ENCODE data around the gene LRRC4C. TPM values are rescaled to one million over a fixed set of nuclear protein-coding genes. Genes with fewer than 3 reads are reported as not detected.
A peak's percentile ranks its signal among the peaks of the same experiment; 100 is the strongest.

The LRRC4C gene
- polyA plus RNA-seq, 1 donor = 3.9 TPM

GRCh38 chr11:40139536-40139935 lies 1319.9 kb downstream of the LRRC4C start:
- Histone ChIP-seq H3K4me3 (ENCODE audit: low read length) (no peak overlapping the region), H3K36me3 (ENCODE audit: control insufficient read depth, insufficient read depth, low read length) (no peaks in the 10 kb centered on the region), H3K9me3 (ENCODE audit: control insufficient read depth, low read depth, low read length) (no peaks in the 10 kb centered on the region), H3K27me3 (ENCODE audit: control insufficient read depth, insufficient read depth, low read length) (no peaks in the 10 kb centered on the region), H3K4me1 (ENCODE audit: control insufficient read depth, insufficient read depth, low read length) (no peaks in the 10 kb centered on the region), H3K27ac (ENCODE audit: low read length) (no peak overlapping the region)
- 83% methylated on average over 1 of the region's 2 CpGs for WGBS (ENCODE audit: insufficient coverage, low lambda C conversion rate)
- DNase-seq = no peak

- Histone ChIP-seq H3K36me3 (ENCODE audit: control insufficient read depth, insufficient read depth, low read length) (no peaks in the 10 kb centered on the region), H3K4me1 (ENCODE audit: control insufficient read depth, insufficient read depth, low read length) (no peaks in the 10 kb centered on the region), H3K27me3 (ENCODE audit: control insufficient read depth, insufficient read depth, low read length) (no peaks in the 10 kb centered on the region), H3K27ac (ENCODE audit: low read length) (no peak overlapping the region), H3K4me3 (ENCODE audit: low read length) (no peak overlapping the region), H3K9me3 (ENCODE audit: control insufficient read depth, low read depth, low read length) (no peaks in the 10 kb centered on the region)
- WGBS (ENCODE audit: insufficient coverage, low lambda C conversion rate) = no CpG with 5 or more reads among the region's 3 CpGs
- DNase-seq = no peak
Observed at GRCh38 chr11:40139066-40139465, 1320.4 kb downstream of the LRRC4C start.

- Histone ChIP-seq H3K4me1 (ENCODE audit: control insufficient read depth, insufficient read depth, low read length) (no peaks in the 10 kb centered on the region), H3K27me3 (ENCODE audit: control insufficient read depth, insufficient read depth, low read length) (no peaks in the 10 kb centered on the region), H3K9me3 (ENCODE audit: control insufficient read depth, low read depth, low read length) (no peaks in the 10 kb centered on the region), H3K4me3 (ENCODE audit: low read length) (no peak overlapping the region), H3K27ac (ENCODE audit: low read length) (no peak overlapping the region), H3K36me3 (ENCODE audit: control insufficient read depth, insufficient read depth, low read length) (no peaks in the 10 kb centered on the region)
- no CpG with 5 or more reads among the region's 1 CpG for WGBS (ENCODE audit: insufficient coverage, low lambda C conversion rate)
- no peak for DNase-seq
Observed at GRCh38 chr11:40134820-40135570, 1324.5 kb downstream of the LRRC4C start.

GRCh38 chr11:40133498-40133897 lies 1326.0 kb downstream of the LRRC4C start:
- H3K27ac ChIP-seq (ENCODE audit: low read length) = no peak overlapping the region
- no peak for DNase-seq
- no peaks in the 10 kb centered on the region for H3K4me1 ChIP-seq (ENCODE audit: control insufficient read depth, insufficient read depth, low read length)
- H3K9me3 ChIP-seq (ENCODE audit: control insufficient read depth, low read depth, low read length) = no peaks in the 10 kb centered on the region
- H3K36me3 ChIP-seq (ENCODE audit: control insufficient read depth, insufficient read depth, low read length) = no peaks in the 10 kb centered on the region
- WGBS (ENCODE audit: insufficient coverage, low lambda C conversion rate) = 100% methylated on average over 1 of the region's 3 CpGs
- H3K4me3 ChIP-seq (ENCODE audit: low read length) = no peak overlapping the region
- H3K27me3 ChIP-seq (ENCODE audit: control insufficient read depth, insufficient read depth, low read length) = no peaks in the 10 kb centered on the region

- Histone ChIP-seq H3K4me1 (ENCODE audit: control insufficient read depth, insufficient read depth, low read length) (no peaks in the 10 kb centered on the region), H3K27ac (ENCODE audit: low read length) (no peak overlapping the region), H3K9me3 (ENCODE audit: control insufficient read depth, low read depth, low read length) (no peaks in the 10 kb centered on the region), H3K4me3 (ENCODE audit: low read length) (no peak overlapping the region), H3K27me3 (ENCODE audit: control insufficient read depth, insufficient read depth, low read length) (no peaks in the 10 kb centered on the region), H3K36me3 (ENCODE audit: control insufficient read depth, insufficient read depth, low read length) (no peaks in the 10 kb centered on the region)
- DNase-seq = no peak
- WGBS (ENCODE audit: insufficient coverage, low lambda C conversion rate) = no CpG with 5 or more reads among the region's 3 CpGs
Observed at GRCh38 chr11:40132912-40133311, 1326.5 kb downstream of the LRRC4C start.

GRCh38 chr11:40130427-40130826 lies 1329.0 kb downstream of the LRRC4C start:
- H3K4me1 ChIP-seq (ENCODE audit: control insufficient read depth, insufficient read depth, low read length) = no peaks in the 10 kb centered on the region
- no peaks in the 10 kb centered on the region for H3K27me3 ChIP-seq (ENCODE audit: control insufficient read depth, insufficient read depth, low read length)
- H3K9me3 ChIP-seq (ENCODE audit: control insufficient read depth, low read depth, low read length) = no peaks in the 10 kb centered on the region
- no peak for DNase-seq
- no peak overlapping the region for H3K4me3 ChIP-seq (ENCODE audit: low read length)
- H3K36me3 ChIP-seq (ENCODE audit: control insufficient read depth, insufficient read depth, low read length) = no peaks in the 10 kb centered on the region
- H3K27ac ChIP-seq (ENCODE audit: low read length) = no peak overlapping the region
- WGBS (ENCODE audit: insufficient coverage, low lambda C conversion rate) = no CpG with 5 or more reads among the region's 1 CpG

- Histone ChIP-seq H3K27me3 (ENCODE audit: control insufficient read depth, insufficient read depth, low read length) (no peaks in the 10 kb centered on the region), H3K9me3 (ENCODE audit: control insufficient read depth, low read depth, low read length) (no peaks in the 10 kb centered on the region)
- no peak for DNase-seq
Observed at GRCh38 chr11:40129266-40129665, 1330.2 kb downstream of the LRRC4C start.

GRCh38 chr11:40125054-40125453 lies 1334.4 kb downstream of the LRRC4C start:
- Histone ChIP-seq H3K36me3 (ENCODE audit: control insufficient read depth, insufficient read depth, low read length) (no peaks in the 10 kb centered on the region), H3K4me1 (ENCODE audit: control insufficient read depth, insufficient read depth, low read length) (no peaks in the 10 kb centered on the region), H3K9me3 (ENCODE audit: control insufficient read depth, low read depth, low read length) (peaks cover 3% of the 10 kb centered on the region), H3K4me3 (ENCODE audit: low read length) (no peak overlapping the region), H3K27ac (ENCODE audit: low read length) (no peak overlapping the region), H3K27me3 (ENCODE audit: control insufficient read depth, insufficient read depth, low read length) (no peaks in the 10 kb centered on the region)
- DNase-seq = peak; percentile 9 to 12
- WGBS (ENCODE audit: insufficient coverage, low lambda C conversion rate) = 36% methylated on average over 1 of the region's 1 CpG

More at GRCh38 chr11:40129266-40129665, 1330.2 kb downstream of the LRRC4C start:
- no peak overlapping the region for H3K4me3 ChIP-seq (ENCODE audit: low read length)
- no peaks in the 10 kb centered on the region for H3K36me3 ChIP-seq (ENCODE audit: control insufficient read depth, insufficient read depth, low read length)
- H3K4me1 ChIP-seq (ENCODE audit: control insufficient read depth, insufficient read depth, low read length) = no peaks in the 10 kb centered on the region
- no CpG with 5 or more reads among the region's 1 CpG for WGBS (ENCODE audit: insufficient coverage, low lambda C conversion rate)
- no peak overlapping the region for H3K27ac ChIP-seq (ENCODE audit: low read length)

GRCh38 chr11:40119661-40120060 lies 1339.8 kb downstream of the LRRC4C start:
- no peak overlapping the region for H3K4me3 ChIP-seq (ENCODE audit: low read length)
- no peaks in the 10 kb centered on the region for H3K4me1 ChIP-seq (ENCODE audit: control insufficient read depth, insufficient read depth, low read length)
- H3K27ac ChIP-seq (ENCODE audit: low read length) = no peak overlapping the region
- DNase-seq = no peak
- H3K9me3 ChIP-seq (ENCODE audit: control insufficient read depth, low read depth, low read length) = peaks cover 3% of the 10 kb centered on the region
- 50% methylated on average over 1 of the region's 1 CpG for WGBS (ENCODE audit: insufficient coverage, low lambda C conversion rate)
- H3K27me3 ChIP-seq (ENCODE audit: control insufficient read depth, insufficient read depth, low read length) = no peaks in the 10 kb centered on the region
- no peaks in the 10 kb centered on the region for H3K36me3 ChIP-seq (ENCODE audit: control insufficient read depth, insufficient read depth, low read length)

GRCh38 chr11:40118780-40119179 lies 1340.7 kb downstream of the LRRC4C start:
- H3K27me3 ChIP-seq (ENCODE audit: control insufficient read depth, insufficient read depth, low read length) = no peaks in the 10 kb centered on the region

GRCh38 chr11:40118026-40118425 lies 1341.4 kb downstream of the LRRC4C start:
- no peak overlapping the region for H3K4me3 ChIP-seq (ENCODE audit: low read length)
- no peak for DNase-seq
- H3K4me1 ChIP-seq (ENCODE audit: control insufficient read depth, insufficient read depth, low read length) = no peaks in the 10 kb centered on the region
- H3K27me3 ChIP-seq (ENCODE audit: control insufficient read depth, insufficient read depth, low read length) = no peaks in the 10 kb centered on the region
- no peaks in the 10 kb centered on the region for H3K9me3 ChIP-seq (ENCODE audit: control insufficient read depth, low read depth, low read length)
- no peak overlapping the region for H3K27ac ChIP-seq (ENCODE audit: low read length)
- no peaks in the 10 kb centered on the region for H3K36me3 ChIP-seq (ENCODE audit: control insufficient read depth, insufficient read depth, low read length)
- 73% methylated on average over 1 of the region's 1 CpG for WGBS (ENCODE audit: insufficient coverage, low lambda C conversion rate)

More at GRCh38 chr11:40118780-40119179, 1340.7 kb downstream of the LRRC4C start:
- WGBS (ENCODE audit: insufficient coverage, low lambda C conversion rate) = no CpG with 5 or more reads among the region's 2 CpGs
- Histone ChIP-seq H3K27ac (ENCODE audit: low read length) (no peak overlapping the region), H3K36me3 (ENCODE audit: control insufficient read depth, insufficient read depth, low read length) (no peaks in the 10 kb centered on the region), H3K9me3 (ENCODE audit: control insufficient read depth, low read depth, low read length) (peaks cover 3% of the 10 kb centered on the region), H3K4me1 (ENCODE audit: control insufficient read depth, insufficient read depth, low read length) (no peaks in the 10 kb centered on the region), H3K4me3 (ENCODE audit: low read length) (no peak overlapping the region)
- DNase-seq = no peak

Measured in large intestine (tissue), 3 donors.